Measurements from ENCODE around the gene LILRA5.
"Not testable (repeated sequence)": the region's sequence is repeated elsewhere in the genome, so short reads cannot be mapped to it uniquely, and the experiment has no call there.

Gene LILRA5

DNA sequence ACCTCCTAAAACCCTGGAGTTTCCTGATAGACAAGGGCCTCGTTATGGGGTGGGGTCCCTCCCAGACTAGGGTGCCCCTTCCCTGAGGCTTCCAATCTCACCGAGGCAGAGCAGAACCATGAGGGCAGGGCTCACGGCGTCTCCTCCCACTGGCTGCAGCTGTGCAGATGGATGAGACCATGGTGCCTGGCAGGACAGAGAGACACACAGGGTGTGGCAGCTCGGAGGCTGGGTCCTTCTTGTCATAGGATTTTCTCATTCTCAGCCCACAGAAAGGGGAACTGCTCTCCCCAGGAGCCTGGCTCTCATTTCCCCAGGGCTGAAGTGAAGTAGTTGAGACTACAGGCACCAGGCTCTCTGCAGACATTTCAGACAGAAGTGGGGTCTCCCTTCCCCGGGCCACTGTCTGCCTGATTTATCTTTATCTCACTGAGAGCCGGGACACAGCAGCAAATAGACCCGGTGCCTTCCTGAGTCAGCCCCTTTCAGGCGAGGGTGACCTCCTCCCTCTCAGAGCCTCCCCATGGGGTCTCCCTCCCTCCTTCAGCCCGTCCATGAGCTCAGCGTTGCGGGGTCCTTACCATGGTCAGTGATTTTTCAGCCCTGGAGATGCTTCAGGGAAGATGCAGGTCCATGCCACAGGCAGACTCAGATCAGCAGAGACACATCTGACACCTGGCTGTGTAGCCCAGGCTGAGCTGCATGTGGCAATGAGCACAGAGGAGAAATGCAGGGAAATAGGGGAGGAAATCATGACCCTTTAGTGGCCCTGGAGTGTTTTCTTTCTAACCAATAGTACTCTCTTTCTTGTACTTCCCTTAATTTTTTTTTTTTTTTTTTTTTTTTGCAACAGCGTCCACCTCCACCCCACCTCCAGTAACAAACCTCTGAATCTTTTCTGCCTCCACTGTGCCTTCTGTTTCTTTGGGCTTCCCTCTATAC is at the start of gene LILRA5:
Gene LILRA5 (minus strand): TSS at position 731 of the 942 bp plus-strand sequence. CDS start 147 bp downstream, at position 584.
- DNase-seq (ENCODE audit: low read depth in 2 of 3, low spot score in 1 of 3): no peak

DNA sequence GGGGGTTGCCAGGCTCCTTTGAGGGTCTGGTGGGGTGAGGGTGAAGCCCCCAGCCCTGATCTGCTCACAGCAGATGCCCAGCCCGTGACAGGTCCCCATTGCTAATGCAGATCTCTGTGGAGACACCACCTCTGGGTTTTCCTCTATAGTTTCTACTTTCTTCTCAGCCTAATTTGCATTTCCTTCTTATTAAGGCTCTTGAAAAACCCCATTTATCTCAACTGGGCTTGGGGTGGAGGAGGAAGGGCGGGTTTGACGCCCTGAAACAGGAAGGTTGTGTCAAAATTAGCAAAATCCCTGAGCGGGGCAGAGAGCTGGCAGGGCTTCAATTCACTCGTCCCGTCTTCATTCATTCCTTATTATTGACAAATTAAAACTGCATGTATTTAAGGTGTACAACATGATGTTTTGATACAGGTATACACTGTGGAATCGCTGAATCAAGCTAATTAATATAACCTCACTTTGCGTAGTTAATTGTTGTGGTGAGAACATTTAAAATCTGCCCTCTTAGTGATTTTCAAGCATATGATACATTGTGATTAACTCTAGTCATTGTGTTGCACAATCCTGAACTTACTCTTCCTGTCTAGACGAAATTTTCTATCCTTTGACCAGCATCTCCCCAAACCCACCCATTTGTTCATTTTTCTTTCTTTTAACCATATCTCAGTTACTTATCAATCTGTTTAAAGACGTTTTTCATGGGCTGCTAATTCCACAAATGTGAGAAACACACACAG is 48.9 kb upstream of the LILRA5 start:
- DNase-seq (ENCODE audit: low read depth in 2 of 3, low spot score in 1 of 3): not testable (repeated sequence)

DNA sequence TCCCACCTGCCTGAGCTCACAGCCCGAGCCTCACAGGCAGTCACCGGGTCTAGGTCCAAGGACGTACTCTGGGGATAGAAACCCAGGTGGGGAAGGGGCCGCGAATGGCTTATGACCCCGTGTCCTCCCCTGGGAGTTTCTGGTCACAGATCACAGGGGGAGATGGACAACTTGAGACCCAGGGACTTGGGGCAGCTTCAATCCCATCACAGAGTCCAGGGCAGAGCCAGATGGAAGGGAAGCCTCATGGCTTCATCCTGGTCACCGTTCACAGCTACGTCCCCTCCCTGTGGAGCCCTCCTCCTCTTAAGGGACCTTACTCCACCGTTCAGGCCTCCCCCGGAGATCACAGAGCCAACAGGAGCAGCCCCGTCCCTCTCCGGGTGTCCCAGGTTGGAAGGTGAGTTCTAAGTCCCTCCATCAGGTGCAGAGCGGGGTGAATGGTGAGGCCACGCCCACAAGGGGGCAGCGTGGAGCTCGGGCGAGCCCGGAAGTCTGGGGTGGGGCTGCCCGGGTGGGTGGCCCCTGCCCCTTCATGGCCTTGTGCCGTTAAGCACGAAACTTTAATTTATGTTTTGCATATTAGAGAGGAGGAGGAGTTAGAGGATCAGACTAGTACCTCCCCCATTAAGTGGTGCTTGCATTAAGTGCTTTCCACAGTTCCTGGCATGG is 46.3 kb upstream of the LILRA5 start:
- peak; percentile 43 to 51 (median 44) for DNase-seq (ENCODE audit: low read depth in 2 of 3, low spot score in 1 of 3)

DNA sequence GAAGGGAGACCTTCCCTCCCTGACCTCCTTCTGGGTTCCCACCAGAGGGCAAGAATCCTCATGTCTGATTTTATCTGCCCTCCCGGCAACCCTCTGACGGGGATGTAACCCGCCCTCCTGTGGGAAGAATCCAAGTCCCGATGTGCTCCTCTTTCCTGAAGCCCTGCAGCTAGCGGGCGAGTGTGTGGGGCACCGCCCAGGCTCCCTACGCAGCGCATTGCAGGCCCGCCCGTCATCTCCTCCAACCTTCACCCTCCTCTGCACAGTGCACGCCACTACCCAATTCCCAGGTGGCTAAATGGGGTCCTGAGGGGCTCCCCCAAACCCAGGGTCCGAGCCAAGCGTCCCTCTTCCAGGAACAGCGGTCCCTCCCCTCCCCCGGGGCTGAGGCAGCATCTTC is 44.4 kb upstream of the LILRA5 start:
- no peak for DNase-seq (ENCODE audit: low read depth in 2 of 3, low spot score in 1 of 3)

DNA sequence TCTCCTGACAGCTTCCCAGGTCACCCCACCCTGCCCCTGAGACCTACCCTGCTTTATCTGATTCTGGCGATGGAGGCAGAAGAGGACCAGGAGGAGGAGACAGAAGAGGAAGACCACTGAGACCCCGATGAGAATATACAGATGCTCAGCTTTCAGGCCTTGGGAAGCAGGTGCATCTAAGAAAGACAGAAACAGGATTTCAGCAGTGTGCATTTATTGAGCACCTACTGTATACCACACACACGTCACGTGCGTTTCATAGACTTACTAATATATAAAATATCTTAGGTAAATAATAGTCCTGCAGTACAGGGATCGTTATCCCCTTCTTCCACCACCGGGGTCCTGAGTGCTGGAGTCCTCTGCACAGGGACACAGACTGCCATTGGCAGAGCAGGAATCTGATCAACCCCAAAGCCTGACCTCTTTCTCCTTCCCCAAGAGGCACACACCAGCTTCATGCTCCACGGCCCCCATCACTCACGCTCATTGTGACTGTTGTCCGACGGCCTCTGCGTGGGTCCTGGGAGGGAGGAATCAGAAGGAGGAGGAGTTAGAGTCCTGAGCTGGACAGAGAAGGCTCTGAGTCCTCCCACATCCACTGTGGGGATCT is 43.6 kb upstream of the LILRA5 start:
- DNase-seq (ENCODE audit: low read depth in 2 of 3, low spot score in 1 of 3): no peak

DNA sequence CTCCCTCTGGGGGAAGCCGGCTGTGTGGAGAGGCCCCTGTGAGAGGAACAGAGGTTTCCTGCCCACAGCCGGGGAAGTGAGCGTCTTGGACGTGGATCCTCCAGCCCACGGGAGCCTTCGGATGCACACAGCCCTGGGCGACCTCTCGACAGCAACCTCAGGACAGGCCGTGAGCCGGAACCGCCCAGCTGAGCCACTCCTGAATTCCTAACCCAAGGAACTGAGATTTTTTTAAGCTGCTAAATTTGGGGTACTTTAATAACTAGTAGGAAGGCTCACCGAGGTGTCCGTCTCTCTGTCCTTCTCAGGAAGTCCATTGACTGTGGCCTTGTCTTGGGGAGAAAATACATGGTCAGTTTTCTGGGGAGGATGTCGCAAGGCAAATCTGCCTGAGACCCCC is 42.7 kb upstream of the LILRA5 start:
- no peak for DNase-seq (ENCODE audit: low read depth in 2 of 3, low spot score in 1 of 3)

DNA sequence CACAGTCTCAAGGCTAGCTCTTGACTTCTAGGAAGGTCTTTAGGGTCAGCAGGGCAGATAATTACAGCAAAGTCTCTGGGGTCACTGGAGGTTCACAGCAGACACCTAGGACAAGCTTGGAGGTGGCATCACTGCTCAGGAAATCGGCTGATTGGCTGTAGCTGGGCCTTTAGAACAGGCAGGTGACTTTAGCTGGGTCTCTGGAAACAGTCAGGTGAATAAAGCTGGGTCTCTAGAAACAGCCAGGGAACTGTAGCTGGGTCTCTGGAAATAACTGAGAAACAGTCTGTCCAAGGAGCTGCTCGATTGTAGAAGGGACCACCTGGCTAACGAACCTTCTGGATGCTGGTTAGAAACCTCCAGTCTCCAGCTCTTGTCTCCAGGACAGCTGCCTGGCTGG is 41.8 kb upstream of the LILRA5 start:
- DNase-seq (ENCODE audit: low read depth in 2 of 3, low spot score in 1 of 3): no peak

DNA sequence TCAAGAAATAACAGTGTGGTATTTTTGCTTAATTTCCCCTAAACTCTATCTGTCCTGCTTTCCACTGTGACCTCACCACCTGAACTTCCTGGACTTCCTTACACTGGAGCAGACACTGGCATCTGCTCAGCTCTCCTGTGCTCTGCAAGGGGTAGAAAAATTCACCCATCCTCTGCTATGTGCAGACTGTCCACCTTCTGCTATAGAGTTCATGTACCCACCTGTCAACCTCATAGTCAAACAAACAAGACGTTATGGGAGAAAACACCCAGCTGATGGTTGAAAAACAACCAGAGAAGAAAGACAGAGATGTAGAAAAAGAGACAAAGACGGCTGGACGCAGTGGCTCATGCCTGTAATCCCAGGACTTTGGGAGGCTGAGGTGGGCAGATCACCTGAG is 39.6 kb upstream of the LILRA5 start:
- no peak for DNase-seq (ENCODE audit: low read depth in 2 of 3, low spot score in 1 of 3)

DNA sequence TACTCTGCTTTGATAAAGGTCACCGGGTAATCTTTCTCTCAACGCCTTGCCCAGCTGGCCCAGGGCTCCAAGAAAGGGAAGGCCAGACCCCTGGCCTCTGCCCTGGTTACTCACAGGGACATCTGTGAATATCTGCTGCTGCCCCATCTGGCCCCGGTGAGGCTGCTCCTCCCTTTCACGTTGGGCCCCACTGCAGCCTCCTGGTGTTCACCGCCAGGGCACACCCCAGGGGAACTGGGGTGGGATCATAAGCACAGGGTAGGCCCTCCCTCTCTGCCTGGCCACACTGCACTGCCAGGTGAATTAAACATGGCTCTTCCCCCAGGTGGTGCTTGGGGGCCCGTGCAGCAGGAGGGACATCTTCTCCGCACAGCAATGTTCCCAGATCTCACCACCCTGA is 39.1 kb upstream of the LILRA5 start:
- no peak for DNase-seq (ENCODE audit: low read depth in 2 of 3, low spot score in 1 of 3)

DNA sequence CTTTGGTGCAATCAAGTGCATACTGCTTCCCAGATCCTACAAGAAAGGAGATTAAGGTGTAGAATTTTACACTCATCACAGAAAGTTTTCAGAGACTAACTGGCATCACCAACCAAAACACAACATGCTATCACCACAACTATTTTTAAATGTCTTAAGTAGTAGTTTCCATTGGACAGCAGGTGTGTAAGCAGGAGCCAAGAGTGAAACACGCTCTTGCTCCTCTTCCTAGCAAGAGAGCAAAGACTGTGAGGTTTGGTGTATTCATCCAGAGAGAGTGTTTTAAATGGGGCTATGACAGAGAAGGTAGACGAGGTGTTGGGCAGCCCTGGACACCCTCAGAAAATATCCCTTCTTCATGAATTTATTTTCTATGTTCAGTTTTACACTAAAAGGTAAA is 38.5 kb upstream of the LILRA5 start:
- no peak for DNase-seq (ENCODE audit: low read depth in 2 of 3, low spot score in 1 of 3)

DNA sequence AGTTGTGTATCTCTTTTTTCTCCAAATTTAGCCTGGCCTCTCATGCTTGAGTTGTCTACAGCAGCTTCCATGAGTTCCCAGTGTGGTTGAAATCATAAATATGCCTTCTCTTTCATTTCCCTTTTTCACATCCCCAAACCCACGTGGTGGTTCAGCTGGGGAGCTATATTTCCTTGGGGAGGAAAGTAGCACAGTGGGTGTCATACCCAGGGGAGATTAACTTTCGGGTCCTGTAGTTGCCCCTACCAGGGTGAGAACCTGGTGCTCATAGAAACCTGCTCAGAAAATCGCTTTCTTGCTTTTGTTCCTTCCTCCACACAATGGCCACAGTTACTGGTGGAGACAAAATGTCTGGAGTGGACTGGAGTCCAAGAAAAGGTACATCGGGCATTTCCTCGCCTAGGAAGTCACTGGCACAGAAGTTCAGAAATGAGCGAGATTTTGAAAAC is 33.0 kb upstream of the LILRA5 start:
- DNase-seq (ENCODE audit: low read depth in 2 of 3, low spot score in 1 of 3): no peak

DNA sequence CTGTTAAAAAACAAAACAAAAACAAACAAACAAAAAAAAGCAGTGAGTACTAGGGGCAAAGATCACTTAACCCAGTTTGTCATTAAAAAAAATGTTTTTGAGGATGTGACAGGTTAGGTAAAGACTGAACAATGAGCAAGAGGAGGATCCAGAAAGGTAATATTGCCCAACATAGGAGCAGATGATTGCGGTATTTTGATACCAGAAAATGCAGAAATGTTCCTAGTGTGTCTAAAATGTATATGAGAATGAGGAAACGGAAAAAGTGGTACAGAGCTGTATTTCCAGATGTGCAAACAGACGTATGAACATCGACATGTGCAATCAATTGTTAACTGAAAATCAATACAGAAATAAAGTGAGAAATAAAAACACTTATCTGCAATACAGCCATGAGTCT is 30.9 kb upstream of the LILRA5 start:
- no peak for DNase-seq (ENCODE audit: low read depth in 2 of 3, low spot score in 1 of 3)

DNA sequence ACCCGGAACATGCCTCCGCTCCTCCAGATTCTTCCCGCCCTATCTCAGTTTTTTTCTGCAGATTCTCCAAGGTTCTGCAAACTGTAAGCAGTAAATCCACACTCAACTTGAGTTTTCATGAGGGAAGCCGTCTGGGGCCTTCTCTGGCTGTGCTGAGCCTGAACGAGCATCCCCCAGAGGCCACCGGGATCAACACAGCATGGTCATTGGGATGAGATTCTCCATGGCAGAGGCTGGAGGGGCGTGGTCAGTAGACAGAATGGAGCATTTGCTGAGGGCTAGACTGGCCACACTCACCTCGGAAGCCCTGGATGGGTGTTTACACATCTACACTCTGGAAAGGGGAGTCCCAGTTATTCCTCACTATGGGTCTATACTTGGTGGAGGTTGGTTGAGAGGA is 28.3 kb upstream of the LILRA5 start:
- DNase-seq (ENCODE audit: low read depth in 2 of 3, low spot score in 1 of 3): no peak

DNA sequence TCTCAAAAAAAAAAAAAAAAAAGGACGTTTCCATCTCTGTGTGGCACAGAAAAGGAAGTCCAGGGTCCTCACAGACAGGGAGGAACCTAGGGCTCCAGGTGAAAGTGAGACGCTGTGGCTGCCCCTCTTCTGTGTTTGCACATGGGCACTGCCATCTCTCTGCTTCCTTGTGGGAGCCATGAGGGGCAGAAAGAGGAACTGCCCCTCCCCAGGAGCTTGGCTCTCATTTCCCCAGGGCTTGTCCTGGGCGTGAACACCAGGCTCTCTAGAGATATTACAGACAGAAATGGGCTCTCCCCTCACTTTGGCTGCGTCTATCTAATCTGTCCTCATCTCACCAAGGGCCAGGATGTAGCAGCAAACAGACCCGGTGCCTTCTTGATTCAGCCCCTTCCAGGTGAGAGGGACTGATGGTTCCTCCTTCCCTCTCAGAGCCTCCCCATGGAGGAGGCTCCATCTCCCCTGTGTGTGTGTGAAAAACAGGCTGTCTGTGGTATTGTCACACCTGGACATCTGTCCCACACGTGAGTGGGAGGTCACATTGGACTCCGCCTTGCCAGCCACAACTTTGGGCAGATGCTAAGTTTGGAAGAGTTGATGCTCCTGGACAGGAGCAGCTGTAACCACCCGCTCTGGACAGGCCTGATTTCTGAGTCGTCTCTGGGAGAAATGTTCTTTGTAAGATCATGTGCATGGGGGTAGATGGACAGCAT is 26.8 kb upstream of the LILRA5 start:
- no peak for DNase-seq (ENCODE audit: low read depth in 2 of 3, low spot score in 1 of 3)

DNA sequence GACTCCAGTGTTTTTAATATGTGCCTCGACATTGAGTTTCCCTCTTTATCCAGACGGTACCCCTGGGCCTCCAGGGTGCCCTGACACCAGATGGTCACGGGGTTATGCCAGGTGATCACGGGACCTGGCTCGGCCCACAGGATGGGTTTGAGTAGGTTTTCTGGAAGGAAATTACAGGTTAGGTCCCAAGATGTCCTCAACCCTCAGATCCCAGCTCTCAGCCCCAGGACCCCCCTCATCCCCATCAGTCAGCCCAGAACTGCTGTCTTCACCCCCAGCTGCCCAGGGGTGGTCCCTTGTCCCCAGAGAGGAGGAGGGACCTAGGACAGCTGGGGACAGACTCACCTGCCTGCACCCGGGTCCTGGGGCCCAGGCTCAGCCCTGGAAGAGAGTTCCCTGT is 25.6 kb upstream of the LILRA5 start:
- no peak for DNase-seq (ENCODE audit: low read depth in 2 of 3, low spot score in 1 of 3)

DNA sequence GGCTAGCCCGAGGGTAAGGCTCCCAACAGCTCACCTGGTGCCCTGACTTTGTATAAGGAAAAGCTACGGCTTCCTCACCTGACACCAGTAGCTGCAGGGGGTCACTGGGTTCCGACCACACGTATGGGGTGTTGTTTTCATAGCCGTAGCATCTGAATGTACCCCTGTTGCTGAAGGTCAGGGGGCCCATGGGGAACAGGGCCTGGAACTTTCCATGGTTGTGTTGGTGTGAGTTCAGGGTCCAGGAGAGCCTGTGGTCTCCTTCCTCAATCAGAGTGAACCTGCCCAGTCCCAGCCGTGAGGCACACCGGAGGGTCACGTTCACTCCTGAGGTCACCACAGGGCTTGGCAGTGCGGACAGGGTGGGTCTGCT is 24.9 kb upstream of the LILRA5 start:
- no peak for DNase-seq (ENCODE audit: low read depth in 2 of 3, low spot score in 1 of 3)

DNA sequence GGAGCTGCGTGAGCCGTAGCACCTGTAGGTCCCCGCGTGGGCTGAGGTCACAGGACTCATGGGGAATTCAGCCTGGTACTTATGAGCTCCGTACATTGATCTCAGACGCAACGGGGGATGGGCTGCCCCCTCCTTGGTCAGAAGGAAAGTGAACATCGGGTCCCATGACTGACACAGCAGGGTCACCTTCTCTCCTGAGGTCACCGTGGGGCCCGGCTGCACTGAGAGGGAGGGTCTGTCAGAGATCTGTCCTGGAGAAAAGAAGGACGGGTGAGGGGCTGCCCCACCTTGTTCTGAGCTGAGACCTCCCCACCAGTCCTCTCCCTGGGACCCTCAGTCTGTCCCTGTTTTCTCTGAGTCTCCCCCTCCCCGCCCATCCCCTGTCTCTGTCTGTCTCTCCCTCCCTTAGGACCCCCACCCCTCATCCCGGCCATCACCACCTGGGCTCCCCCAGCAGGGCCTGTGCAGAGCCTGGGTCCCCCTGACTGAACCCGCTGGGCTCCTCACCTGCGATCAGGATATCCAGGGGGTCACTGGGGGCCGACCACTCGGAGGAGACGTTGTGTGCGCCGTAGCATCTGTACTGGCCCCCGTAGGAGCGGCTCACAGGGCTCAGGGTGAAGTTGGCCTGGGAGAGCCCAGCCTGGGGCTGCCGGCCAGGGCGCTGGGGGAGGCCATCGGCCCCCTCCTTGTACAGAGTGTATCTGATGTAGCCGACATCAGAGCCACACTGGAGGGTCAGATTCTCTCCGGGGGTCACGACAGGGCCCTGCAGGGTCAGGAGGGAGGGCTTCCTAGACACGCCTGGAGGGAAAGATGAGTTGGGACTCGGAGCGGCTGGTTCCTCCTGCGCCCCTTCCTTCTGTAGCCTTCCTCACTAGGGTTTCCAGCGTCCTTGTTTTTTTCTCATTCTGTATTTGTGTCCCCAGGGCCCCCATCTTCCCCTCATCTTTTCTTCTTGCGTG is 24.2 kb upstream of the LILRA5 start:
- DNase-seq (ENCODE audit: low read depth in 2 of 3, low spot score in 1 of 3): no peak

DNA sequence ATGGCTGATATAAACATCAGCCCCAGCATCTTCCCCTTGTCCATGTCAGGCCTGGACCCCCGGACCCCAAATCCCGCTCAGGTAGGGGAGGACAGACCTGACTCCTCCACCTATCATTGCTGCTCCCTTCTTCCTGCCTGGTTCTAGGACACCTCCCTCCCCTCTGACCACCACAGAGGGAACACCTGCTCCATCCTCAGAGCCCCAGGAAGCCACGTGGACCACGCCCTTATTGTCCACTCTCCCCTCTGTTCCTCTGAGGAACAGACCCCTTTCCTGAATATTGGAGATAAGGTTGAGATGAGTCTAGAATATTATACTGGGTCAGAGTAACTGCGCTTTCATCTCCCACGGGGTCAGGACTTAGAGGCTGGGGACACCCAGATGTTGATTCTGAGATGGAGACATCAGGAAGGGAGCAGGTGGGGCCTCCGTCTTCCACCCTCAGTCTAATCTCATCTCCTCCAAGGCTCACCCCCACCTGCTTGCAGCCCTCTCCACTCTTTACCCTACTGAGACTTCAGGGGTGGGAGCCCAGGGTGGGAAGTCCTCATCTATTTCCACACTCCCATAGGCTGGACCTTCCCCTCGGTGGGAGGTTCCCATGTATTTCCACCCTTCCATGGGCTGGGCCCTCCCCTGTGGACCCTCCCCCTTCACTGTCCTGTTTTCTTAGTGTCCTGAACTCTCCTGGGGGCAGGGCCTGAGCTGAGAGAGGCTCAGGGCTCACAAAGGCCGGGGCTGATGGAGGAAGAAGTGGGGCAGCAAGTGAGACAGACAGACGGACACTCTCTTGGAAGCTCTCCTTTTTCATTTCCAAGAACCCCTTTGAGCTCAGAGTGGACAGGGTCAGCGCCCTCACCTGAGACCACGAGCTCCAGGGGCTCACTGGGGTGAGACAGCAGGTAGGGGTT is 23.3 kb upstream of the LILRA5 start:
- no peak for DNase-seq (ENCODE audit: low read depth in 2 of 3, low spot score in 1 of 3)
